GM12878 (cell line): ENCODE measurements around the gene IRF4. TPM values are rescaled to one million over a fixed set of nuclear protein-coding genes. Genes with fewer than 3 reads are reported as not detected.

Source experiments
- ATAC-seq: fragments of 200-7000 bp; cut with Tn5 transposase; 3 replicates; pipeline ENCODE4 v1.9.1; 2020; ENCODE audit warnings: mild to moderate bottlenecking, moderate library complexity
- BruUV-seq: library from RNA; stranded (reverse); fragments of 400-500 nt; replicated peaks from 2 replicates; lab custom pipeline; 2021; lab: Mats Ljungman, UMichigan
- CTCF ChIA-PET: fragments of 300-600 bp; sonication (Branson Sonifier 250); formaldehyde crosslinking; extraction: SDS; loops from one replicate; lab custom pipeline; 2021; ENCODE audit warnings: inconsistent platforms; lab: Yijun Ruan, JAX
- POLR2A ChIA-PET: fragments of 350-600 bp; formaldehyde crosslinking; extraction: SDS; loops from one replicate; lab custom pipeline; 2021; ENCODE audit warnings: inconsistent platforms; lab: Charles Lee
- RAD21 ChIA-PET: fragments of 300-600 bp; sonication (Branson Sonifier 250); formaldehyde crosslinking; loops from one replicate; lab custom pipeline; 2023; ENCODE audit warnings: antibody characterized with exemption; ENCODE audit not compliant: unreplicated experiment; lab: Charles Lee
- SMC1A ChIA-PET: fragments of 300-600 bp; sonication (Branson Sonifier 250); formaldehyde crosslinking; loops from one replicate; lab custom pipeline; 2023; ENCODE audit not compliant: unreplicated experiment, uncharacterized antibody; lab: Charles Lee
- DNase-seq: peaks from one replicate; pipeline ENCODE4 v3.0.0-alpha.2; 2011; ENCODE audit warnings: low read depth, low spot score
- FAIRE-seq: peaks from 3 replicates; lab custom pipeline; 2011; peaks lifted over from hg19 to GRCh38; lab: Jason Lieb, UNC
- H2AFZ ChIP-seq: 2 replicates; pipeline ENCODE4 v1.6.0; 2011; ENCODE audit warnings: low read depth, low read length, control low read depth; ENCODE audit not compliant: control insufficient read depth
- H3K27ac ChIP-seq: 2 replicates; pipeline ENCODE4 v1.5.1; 2011; ENCODE audit warnings: control low read depth; ENCODE audit not compliant: control insufficient read depth, insufficient read depth
- H3K27me3 ChIP-seq, 2 experiments: replicated peaks in 1 of 2; 2 replicates each; pipeline versions ENCODE4 v1.6.0 to v1.6.1; 2011; ENCODE audit warnings: low read length in 1 of 2; ENCODE audit not compliant: control insufficient read depth in 2 of 2, insufficient read depth in 2 of 2
- H3K36me3 ChIP-seq, 2 experiments: 2 replicates each; pipeline ENCODE4 v1.5.1; 2011; ENCODE audit warnings: low read length in 1 of 2; ENCODE audit not compliant: control insufficient read depth in 2 of 2, insufficient read depth in 2 of 2
- H3K4me1 ChIP-seq: 2 replicates; pipeline ENCODE4 v1.6.1; 2011; ENCODE audit warnings: mild to moderate bottlenecking, low read length, moderate library complexity, mixed read lengths; ENCODE audit not compliant: control insufficient read depth, insufficient read depth
- H3K4me2 ChIP-seq: 2 replicates; pipeline ENCODE4 v1.6.0; 2011; ENCODE audit warnings: control low read depth; ENCODE audit not compliant: control insufficient read depth, insufficient read depth
- H3K4me3 ChIP-seq: fragments of 200-600 bp; sonication (generic); 2 replicates; pipeline ENCODE4 v1.5.1; 2016
- H3K79me2 ChIP-seq: 2 replicates; pipeline ENCODE4 v1.6.0; 2011; ENCODE audit warnings: low read length; ENCODE audit not compliant: control insufficient read depth, insufficient read depth
- H3K9ac ChIP-seq: 2 replicates; pipeline ENCODE4 v1.8.0; 2011; ENCODE audit warnings: low read length, control low read depth, mixed read lengths; ENCODE audit not compliant: control insufficient read depth, insufficient read depth
- H3K9me3 ChIP-seq: replicated peaks from 3 replicates; pipeline ENCODE4 v1.5.1; 2011; ENCODE audit warnings: mild to moderate bottlenecking, low read length; ENCODE audit not compliant: control insufficient read depth, insufficient read depth
- H4K20me1 ChIP-seq: 2 replicates; pipeline ENCODE4 v1.6.0; 2011; ENCODE audit not compliant: control insufficient read depth, insufficient read depth
- BMI1 ChIP-seq: fragments of 450-650 bp; IDR thresholded peaks from 2 replicates; pipeline ENCODE4 v1.6.1; 2016; ENCODE audit warnings: mild to moderate bottlenecking, moderate library complexity, borderline replicate concordance
- CBFB ChIP-seq: IDR thresholded peaks from 2 replicates; pipeline ENCODE4 v1.6.1; 2016; ENCODE audit warnings: antibody characterized with exemption, low read depth
- JUNB ChIP-seq: IDR thresholded peaks from 2 replicates; pipeline ENCODE4 v1.6.1; 2016; ENCODE audit warnings: antibody characterized with exemption, mild to moderate bottlenecking
- KLF5 ChIP-seq: fragments of 450-650 bp; IDR thresholded peaks from 2 replicates; pipeline ENCODE4 v1.6.1; 2014; ENCODE audit warnings: mild to moderate bottlenecking; ENCODE audit not compliant: partially characterized antibody
- MEF2A ChIP-seq: IDR thresholded peaks from 2 replicates; pipeline ENCODE4 v1.6.1; 2011; ENCODE audit warnings: low read depth, mild to moderate bottlenecking, low read length, moderate library complexity; ENCODE audit not compliant: insufficient read depth
- MTA2 ChIP-seq: fragments of 450-650 bp; IDR thresholded peaks from 2 replicates; pipeline ENCODE4 v1.6.1; 2016; ENCODE audit warnings: low read depth, mild to moderate bottlenecking, moderate library complexity
- NFXL1 ChIP-seq: fragments of 450-650 bp; IDR thresholded peaks from 2 replicates; pipeline ENCODE4 v1.6.1; 2017; ENCODE audit warnings: antibody characterized with exemption, mild to moderate bottlenecking, borderline replicate concordance
- RAD21 ChIP-seq: IDR thresholded peaks from 2 replicates; pipeline ENCODE4 v1.6.1; 2011; ENCODE audit warnings: mild to moderate bottlenecking, low read depth, low read length, moderate library complexity; ENCODE audit not compliant: insufficient read depth
- RELA ChIP-seq: fragments of 450-650 bp; IDR thresholded peaks from 2 replicates; pipeline ENCODE4 v1.8.0; 2014; ENCODE audit warnings: borderline replicate concordance; ENCODE audit not compliant: partially characterized antibody
- SMARCA5 ChIP-seq: fragments of 450-650 bp; IDR thresholded peaks from 2 replicates; pipeline ENCODE4 v1.6.1; 2017; ENCODE audit warnings: mild to moderate bottlenecking
- SP1 ChIP-seq: IDR thresholded peaks from one replicate; pipeline ENCODE4 v1.6.1; 2011; ENCODE audit warnings: low read depth, low read length
- SPI1 ChIP-seq: IDR thresholded peaks from 2 replicates; pipeline ENCODE4 v1.6.1; 2011; ENCODE audit warnings: low read depth, mild to moderate bottlenecking, low read length, moderate library complexity, borderline replicate concordance; ENCODE audit not compliant: insufficient read depth
- TBL1XR1 ChIP-seq: IDR thresholded peaks from 2 replicates; pipeline ENCODE4 v1.6.1; 2012; ENCODE audit warnings: low read depth, low read length, improper control_type of control experiment
- YY1 ChIP-seq: IDR thresholded peaks from 2 replicates; pipeline ENCODE4 v1.6.1; 2011; ENCODE audit warnings: low read depth, mild to moderate bottlenecking, low read length
- ZNF622 ChIP-seq: fragments of 450-650 bp; IDR thresholded peaks from 2 replicates; pipeline ENCODE4 v1.6.1; 2017; ENCODE audit warnings: mild to moderate bottlenecking, inconsistent platforms
- WGBS: methylation state at CpG from one replicate; pipeline ENCODE4 v1.1.6; 2016; ENCODE audit warnings: low lambda C conversion rate; ENCODE audit not compliant: insufficient replicate concordance, insufficient coverage; ENCODE audit errors: missing lambda C conversion rate; 5-methylcytosine and 5-hydroxymethylcytosine counted together
- in situ Hi-C: fragments of 300-500 bp; cut with MboI; formaldehyde crosslinking; loops from 9 replicates; pipeline ENCODE4 v1.14.3; 2018; ENCODE audit warnings: mixed read lengths
- intact Hi-C: fragments of 100-400 bp; cut with micrococcal nuclease; formaldehyde crosslinking; loops from one replicate; pipeline ENCODE4 v1.14.2; 2022; ENCODE audit not compliant: unreplicated experiment
- polyA plus RNA-seq, 11 experiments: library from polyadenylated mRNA; depleted of rRNA in 4 of 11; unstranded in 6 of 11; stranded (reverse) in 5 of 11; fragments of >200 nt; fragmentation: Nextera tagmentation in 4 of 11; fragmentation: Illumina TruSeq in 1 of 11; extraction: Ambion mirVana in 4 of 11; extraction: Trizol in 1 of 11; gene quantifications; 1 replicate in 1 of 11; 2 replicates in 10 of 11; pipeline versions ENCODE4 v1.2.1 to v1.2.3, GENCODE V29; 2011 to 2016; ENCODE audit warnings: inconsistent platforms in 2 of 11, missing spikeins in 2 of 11, low read depth in 1 of 11
- total RNA-seq, 4 experiments: library from RNA; depleted of rRNA in 3 of 4; stranded (reverse); fragments of >200 nt in 3 of 4; fragmentation: Illumina TruSeq in 1 of 4; extraction: Trizol in 1 of 4; gene quantifications; 2 replicates each; pipeline versions ENCODE4 v1.2.1 to v1.2.3, GENCODE V29; 2013 to 2021
- TF ChIP-seq, protein P1 (sequence below), 3 experiments: IDR thresholded peaks in 2 of 3; conservative IDR thresholded peaks in 1 of 3; 2 replicates each; pipeline ENCODE4 v1.5.1; 2011; ENCODE audit warnings: low read depth in 3 of 3, low read length in 3 of 3, mild to moderate bottlenecking in 3 of 3, control low read depth in 2 of 3, moderate library complexity in 2 of 3, inconsistent platforms in 1 of 3, mixed read lengths in 1 of 3; ENCODE audit not compliant: control insufficient read depth in 2 of 3, insufficient read depth in 1 of 3; ENCODE audit errors: extremely low read depth in 1 of 3
- TF ChIP-seq, protein P2 (sequence below): fragments of 150-350 bp; IDR thresholded peaks from 2 replicates; pipeline ENCODE4 v1.6.1; 2014; ENCODE audit warnings: mild to moderate bottlenecking, low read depth, low read length
- TF ChIP-seq, protein P3 (sequence below): fragments of 450-650 bp; formaldehyde crosslinking; IDR thresholded peaks from 2 replicates; pipeline ENCODE4 v1.5.0; 2022; ENCODE audit warnings: mild to moderate bottlenecking, missing genetic modification characterization

The IRF4 gene
- total and polyA plus RNA-seq, 10 of the 15 experiments (the other 5 are each of a cell fraction or from before 2014, with no cell fraction given): 50.0 to 495 (median 257) TPM

DNA sequence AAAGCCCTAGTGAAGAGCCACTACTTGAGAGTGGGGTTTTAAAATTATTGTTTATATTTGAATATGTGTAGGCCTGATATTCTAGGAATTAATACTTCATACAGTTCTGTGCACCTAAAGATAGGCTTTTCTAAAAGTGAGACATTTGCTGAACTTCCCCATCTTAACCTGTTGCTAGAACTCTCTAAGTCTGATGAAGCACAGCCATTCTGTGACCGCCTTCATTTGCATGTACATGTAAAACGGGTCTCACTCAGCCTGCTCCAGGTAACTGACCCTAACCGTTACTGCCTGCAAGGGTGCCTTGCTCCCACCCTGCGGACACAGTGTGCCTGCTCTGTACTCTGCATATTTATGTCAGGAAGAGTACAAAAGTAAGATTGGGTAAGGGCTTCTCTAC is 44.3 kb upstream of the IRF4 start:
- intact Hi-C loops (no loop called here), in situ Hi-C loops (no loop called here)
- peaks cover 37% of the 10 kb centered on the region for H3K79me2 ChIP-seq
- ChIA-PET SMC1A (interaction anchor here (0.9 to 10.4 kb wide), 7 partner anchors 8 to 34 kb away, joined by 3 to 106 read pairs (median 7); no protein-coding TSS in a partner anchor), RAD21 (interaction anchor here (0.6 to 4.2 kb wide), 11 partner anchors 9 to 42 kb away, joined by 3 to 27 read pairs (median 4); no protein-coding TSS in a partner anchor), CTCF (interaction anchor here (1.0 to 2.0 kb wide), 4 partner anchors 10 to 29 kb away, joined by 3 to 7 read pairs (median 4); no protein-coding TSS in a partner anchor), POLR2A (interaction anchor here (0.8 to 2.4 kb wide), 5 partner anchors 9 to 24 kb away, joined by 3 to 8 read pairs (median 5); no protein-coding TSS in a partner anchor)
- peak; percentile 68 for ATAC-seq
- BruUV-seq: no TSS peak
- H3K4me2 ChIP-seq: peak overlapping the region; percentile 55
- H3K4me1 ChIP-seq: peaks cover 64% of the 10 kb centered on the region
- WGBS: 8% methylated on average over 4 of the region's 4 CpGs
- H3K27me3 ChIP-seq: no peaks in the 10 kb centered on the region
- no peaks in the 10 kb centered on the region for H3K9me3 ChIP-seq
- H3K27ac ChIP-seq: peak overlapping the region; percentile 84
- H4K20me1 ChIP-seq: no peaks in the 10 kb centered on the region; the same call in 1 of the 2 replicates
- no peak overlapping the region for H2AFZ ChIP-seq
- peak overlapping the region; percentile 59 for H3K9ac ChIP-seq
- peak overlapping the region; percentile 24; the same call in 1 of the 2 replicates for H3K4me3 ChIP-seq
- H3K36me3 ChIP-seq: peaks cover 42 to 61% of the 10 kb centered on the region in 2 experiments
- DNase-seq: no peak
- FAIRE-seq: peak; percentile 64
- TF ChIP-seq CBFB: no peak
- TF ChIP-seq, protein P1, sequence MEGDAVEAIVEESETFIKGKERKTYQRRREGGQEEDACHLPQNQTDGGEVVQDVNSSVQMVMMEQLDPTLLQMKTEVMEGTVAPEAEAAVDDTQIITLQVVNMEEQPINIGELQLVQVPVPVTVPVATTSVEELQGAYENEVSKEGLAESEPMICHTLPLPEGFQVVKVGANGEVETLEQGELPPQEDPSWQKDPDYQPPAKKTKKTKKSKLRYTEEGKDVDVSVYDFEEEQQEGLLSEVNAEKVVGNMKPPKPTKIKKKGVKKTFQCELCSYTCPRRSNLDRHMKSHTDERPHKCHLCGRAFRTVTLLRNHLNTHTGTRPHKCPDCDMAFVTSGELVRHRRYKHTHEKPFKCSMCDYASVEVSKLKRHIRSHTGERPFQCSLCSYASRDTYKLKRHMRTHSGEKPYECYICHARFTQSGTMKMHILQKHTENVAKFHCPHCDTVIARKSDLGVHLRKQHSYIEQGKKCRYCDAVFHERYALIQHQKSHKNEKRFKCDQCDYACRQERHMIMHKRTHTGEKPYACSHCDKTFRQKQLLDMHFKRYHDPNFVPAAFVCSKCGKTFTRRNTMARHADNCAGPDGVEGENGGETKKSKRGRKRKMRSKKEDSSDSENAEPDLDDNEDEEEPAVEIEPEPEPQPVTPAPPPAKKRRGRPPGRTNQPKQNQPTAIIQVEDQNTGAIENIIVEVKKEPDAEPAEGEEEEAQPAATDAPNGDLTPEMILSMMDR (IDR thresholded peaks at IDR 0.05 in 2 of 3, conservative IDR thresholded peaks at IDR 0.05 in 1 of 3; ENCODE audit: control insufficient read depth in 2 of 3, extremely low read depth in 1 of 3, insufficient read depth in 1 of 3, low read depth in 3 of 3, low read length in 3 of 3): peak in 1 of 3 experiments; percentile 9; a peak in 1 of 6 replicates
- no peak for TF ChIP-seq NFXL1
- no peak for TF ChIP-seq SMARCA5
- TF ChIP-seq MTA2: 0 out of 2 replicates have a peak, but pooled peaks have one; percentile 17
- TF ChIP-seq RAD21: peak; percentile 58
- TF ChIP-seq TBL1XR1: peak; percentile 27; the same call in 1 of the 2 replicates
- TF ChIP-seq JUNB: peak; percentile 58
- no peak for TF ChIP-seq SP1
- peak; percentile 68; the same call in 1 of the 2 replicates for TF ChIP-seq MEF2A
- no peak for TF ChIP-seq KLF5
- TF ChIP-seq, protein P2, sequence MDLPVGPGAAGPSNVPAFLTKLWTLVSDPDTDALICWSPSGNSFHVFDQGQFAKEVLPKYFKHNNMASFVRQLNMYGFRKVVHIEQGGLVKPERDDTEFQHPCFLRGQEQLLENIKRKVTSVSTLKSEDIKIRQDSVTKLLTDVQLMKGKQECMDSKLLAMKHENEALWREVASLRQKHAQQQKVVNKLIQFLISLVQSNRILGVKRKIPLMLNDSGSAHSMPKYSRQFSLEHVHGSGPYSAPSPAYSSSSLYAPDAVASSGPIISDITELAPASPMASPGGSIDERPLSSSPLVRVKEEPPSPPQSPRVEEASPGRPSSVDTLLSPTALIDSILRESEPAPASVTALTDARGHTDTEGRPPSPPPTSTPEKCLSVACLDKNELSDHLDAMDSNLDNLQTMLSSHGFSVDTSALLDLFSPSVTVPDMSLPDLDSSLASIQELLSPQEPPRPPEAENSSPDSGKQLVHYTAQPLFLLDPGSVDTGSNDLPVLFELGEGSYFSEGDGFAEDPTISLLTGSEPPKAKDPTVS: 0 out of 2 replicates have a peak, but pooled peaks have one; percentile 19
- TF ChIP-seq BMI1: no peak
- TF ChIP-seq RELA: no peak
- peak; percentile 74 for TF ChIP-seq YY1
- TF ChIP-seq, protein P3, sequence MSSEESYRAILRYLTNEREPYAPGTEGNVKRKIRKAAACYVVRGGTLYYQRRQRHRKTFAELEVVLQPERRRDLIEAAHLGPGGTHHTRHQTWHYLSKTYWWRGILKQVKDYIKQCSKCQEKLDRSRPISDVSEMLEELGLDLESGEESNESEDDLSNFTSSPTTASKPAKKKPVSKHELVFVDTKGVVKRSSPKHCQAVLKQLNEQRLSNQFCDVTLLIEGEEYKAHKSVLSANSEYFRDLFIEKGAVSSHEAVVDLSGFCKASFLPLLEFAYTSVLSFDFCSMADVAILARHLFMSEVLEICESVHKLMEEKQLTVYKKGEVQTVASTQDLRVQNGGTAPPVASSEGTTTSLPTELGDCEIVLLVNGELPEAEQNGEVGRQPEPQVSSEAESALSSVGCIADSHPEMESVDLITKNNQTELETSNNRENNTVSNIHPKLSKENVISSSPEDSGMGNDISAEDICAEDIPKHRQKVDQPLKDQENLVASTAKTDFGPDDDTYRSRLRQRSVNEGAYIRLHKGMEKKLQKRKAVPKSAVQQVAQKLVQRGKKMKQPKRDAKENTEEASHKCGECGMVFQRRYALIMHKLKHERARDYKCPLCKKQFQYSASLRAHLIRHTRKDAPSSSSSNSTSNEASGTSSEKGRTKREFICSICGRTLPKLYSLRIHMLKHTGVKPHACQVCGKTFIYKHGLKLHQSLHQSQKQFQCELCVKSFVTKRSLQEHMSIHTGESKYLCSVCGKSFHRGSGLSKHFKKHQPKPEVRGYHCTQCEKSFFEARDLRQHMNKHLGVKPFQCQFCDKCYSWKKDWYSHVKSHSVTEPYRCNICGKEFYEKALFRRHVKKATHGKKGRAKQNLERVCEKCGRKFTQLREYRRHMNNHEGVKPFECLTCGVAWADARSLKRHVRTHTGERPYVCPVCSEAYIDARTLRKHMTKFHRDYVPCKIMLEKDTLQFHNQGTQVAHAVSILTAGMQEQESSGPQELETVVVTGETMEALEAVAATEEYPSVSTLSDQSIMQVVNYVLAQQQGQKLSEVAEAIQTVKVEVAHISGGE (CRISPR knock-in tag): no peak
- no peak for TF ChIP-seq ZNF622
- TF ChIP-seq SPI1: no peak
